GM23338 (cell line): Measurements from ENCODE around the gene EPG5. TPM values are rescaled to one million over a fixed set of nuclear protein-coding genes. Genes with fewer than 3 reads are reported as not detected.

Experiments
- ATAC-seq: fragments of 200-7000 bp; cut with Tn5 transposase; 3 replicates; pipeline ENCODE4 v1.9.1; 2020
- DNase-seq: peaks from one replicate; pipeline ENCODE4 v3.0.0-alpha.2; 2015; ENCODE audit warnings: low spot score
- H2AFZ ChIP-seq: fragments of 200-600 bp; sonication (generic); 2 replicates; pipeline ENCODE4 v1.8.0; 2016; ENCODE audit warnings: antibody characterized with exemption, mild to moderate bottlenecking, moderate library complexity
- H3F3A ChIP-seq: fragments of 200-600 bp; sonication (generic); replicated peaks from 2 replicates; pipeline ENCODE4 v1.8.0; 2017; ENCODE audit warnings: antibody characterized with exemption, mixed run types, low read depth
- H3K27ac ChIP-seq: fragments of 200-600 bp; sonication (generic); 2 replicates; pipeline ENCODE4 v1.6.1; 2016; ENCODE audit warnings: low read depth
- H3K27me3 ChIP-seq: fragments of 200-600 bp; sonication (generic); 2 replicates; pipeline ENCODE4 v1.8.0; 2016; ENCODE audit warnings: mild to moderate bottlenecking, mixed run types, moderate library complexity; ENCODE audit not compliant: insufficient read depth
- H3K36me3 ChIP-seq: fragments of 200-600 bp; sonication (generic); 2 replicates; pipeline ENCODE4 v1.8.0; 2016; ENCODE audit warnings: mild to moderate bottlenecking; ENCODE audit not compliant: insufficient read depth
- H3K4me1 ChIP-seq: fragments of 200-600 bp; sonication (generic); 2 replicates; pipeline ENCODE4 v1.8.0; 2016; ENCODE audit warnings: mild to moderate bottlenecking, moderate library complexity; ENCODE audit not compliant: insufficient read depth
- H3K4me2 ChIP-seq: fragments of 200-600 bp; sonication (generic); 2 replicates; pipeline ENCODE4 v1.7.1; 2017; ENCODE audit warnings: mixed run types
- H3K4me3 ChIP-seq: fragments of 200-600 bp; sonication (generic); 2 replicates; pipeline ENCODE4 v1.6.1; 2016; ENCODE audit warnings: mixed run types
- H3K79me2 ChIP-seq: fragments of 200-600 bp; sonication (generic); replicated peaks from 2 replicates; pipeline ENCODE4 v1.8.0; 2017; ENCODE audit warnings: mild to moderate bottlenecking; ENCODE audit not compliant: insufficient read depth
- H3K9me2 ChIP-seq: fragments of 200-600 bp; sonication (generic); 2 replicates; pipeline ENCODE4 v1.8.0; 2017; ENCODE audit not compliant: insufficient read depth
- H4K20me1 ChIP-seq: fragments of 200-600 bp; sonication (generic); replicated peaks from 2 replicates; pipeline ENCODE4 v1.8.0; 2017; ENCODE audit warnings: mild to moderate bottlenecking; ENCODE audit not compliant: insufficient read depth
- H3K27ac Mint-ChIP-seq: 2 replicates; pipeline ENCODE4 v1.8.0; 2020; ENCODE audit warnings: inconsistent platforms, mild to moderate bottlenecking, moderate library complexity, mixed read lengths
- H3K27me3 Mint-ChIP-seq: 3 replicates; pipeline ENCODE4 v1.8.0; 2022; ENCODE audit warnings: low read depth, mild to moderate bottlenecking, moderate library complexity, mixed read lengths, inconsistent platforms; ENCODE audit not compliant: insufficient read depth, poor library complexity
- H3K36me3 Mint-ChIP-seq: 3 replicates; pipeline ENCODE4 v1.8.0; 2021; ENCODE audit warnings: low read depth, mild to moderate bottlenecking, inconsistent platforms, moderate library complexity, mixed read lengths
- H3K4me1 Mint-ChIP-seq: 3 replicates; pipeline ENCODE4 v1.8.0; 2020; ENCODE audit warnings: mild to moderate bottlenecking, inconsistent platforms, mixed read lengths
- H3K4me3 Mint-ChIP-seq: 3 replicates; pipeline ENCODE4 v1.8.0; 2021; ENCODE audit warnings: moderate library complexity, mild to moderate bottlenecking, inconsistent platforms, mixed read lengths
- H3K9me3 Mint-ChIP-seq: 3 replicates; pipeline ENCODE4 v1.8.0; 2020; ENCODE audit warnings: moderate library complexity, mild to moderate bottlenecking, inconsistent platforms, mixed read lengths
- CREB1 ChIP-seq: fragments of 250-450 bp; sonication (Bioruptor Pico); IDR thresholded peaks from 2 replicates; pipeline ENCODE4 v1.5.0; 2020; ENCODE audit warnings: low read depth, mild to moderate bottlenecking, moderate library complexity
- EZH2 ChIP-seq: fragments of 200-600 bp; sonication (generic); IDR thresholded peaks from one replicate; pipeline ENCODE4 v1.8.0; 2017; ENCODE audit warnings: antibody characterized with exemption, mild to moderate bottlenecking, low read depth; ENCODE audit not compliant: unreplicated experiment
- EZH2phosphoT487 ChIP-seq: fragments of 200-600 bp; sonication (generic); IDR thresholded peaks from one replicate; pipeline ENCODE4 v1.8.1; 2018; ENCODE audit warnings: antibody characterized with exemption; ENCODE audit not compliant: unreplicated experiment
- JUNB ChIP-seq: IDR thresholded peaks from one replicate; pipeline ENCODE4 v1.6.1; 2016; ENCODE audit warnings: antibody characterized with exemption; ENCODE audit not compliant: unreplicated experiment
- POLR2AphosphoS5 ChIP-seq: IDR thresholded peaks from 2 replicates; pipeline ENCODE4 v1.6.1; 2016; ENCODE audit warnings: antibody characterized with exemption, low read depth
- STAT1 ChIP-seq: IDR thresholded peaks from one replicate; pipeline ENCODE4 v1.6.1; 2016; ENCODE audit warnings: antibody characterized with exemption; ENCODE audit not compliant: unreplicated experiment
- ZNF114 ChIP-seq: fragments of 250-450 bp; sonication (Bioruptor Pico); IDR thresholded peaks from 2 replicates; pipeline ENCODE4 v1.5.0; 2020; ENCODE audit warnings: mild to moderate bottlenecking, moderate library complexity
- ZNF331 ChIP-seq: fragments of 250-450 bp; sonication (Bioruptor Pico); IDR thresholded peaks from 2 replicates; pipeline ENCODE4 v1.5.0; 2020; ENCODE audit warnings: low read depth, mild to moderate bottlenecking, moderate library complexity
- polyA plus RNA-seq: library from polyadenylated mRNA; unstranded; fragments of >200 nt; fragmentation: Nextera tagmentation; extraction: Ambion mirVana; gene quantifications from 2 replicates; pipeline ENCODE4 v1.2.1, GENCODE V29; 2016
- total RNA-seq: library from RNA; depleted of rRNA; stranded (reverse); fragments of >200 nt; shearing (Covaris generic); gene quantifications from 2 replicates; pipeline ENCODE4 v1.2.3, GENCODE V29; 2014
- TF ChIP-seq, protein P1 (sequence below): IDR thresholded peaks from one replicate; pipeline ENCODE4 v1.6.1; 2018; ENCODE audit warnings: antibody characterized with exemption; ENCODE audit not compliant: unreplicated experiment
- TF ChIP-seq, protein P2 (sequence below), 2 experiments: fragments of 200-600 bp in 1 of 2; sonication (generic) in 1 of 2; conservative IDR thresholded peaks; 2 replicates each; pipeline versions ENCODE4 v1.5.1 to v1.6.1; 2016 to 2017; ENCODE audit warnings: antibody characterized with exemption in 2 of 2, low read depth in 2 of 2, mild to moderate bottlenecking in 2 of 2, moderate library complexity in 1 of 2

Gene EPG5
- total and polyA plus RNA-seq, 2 experiments from 2014 or later: 4.1 to 29.2 TPM

DNA sequence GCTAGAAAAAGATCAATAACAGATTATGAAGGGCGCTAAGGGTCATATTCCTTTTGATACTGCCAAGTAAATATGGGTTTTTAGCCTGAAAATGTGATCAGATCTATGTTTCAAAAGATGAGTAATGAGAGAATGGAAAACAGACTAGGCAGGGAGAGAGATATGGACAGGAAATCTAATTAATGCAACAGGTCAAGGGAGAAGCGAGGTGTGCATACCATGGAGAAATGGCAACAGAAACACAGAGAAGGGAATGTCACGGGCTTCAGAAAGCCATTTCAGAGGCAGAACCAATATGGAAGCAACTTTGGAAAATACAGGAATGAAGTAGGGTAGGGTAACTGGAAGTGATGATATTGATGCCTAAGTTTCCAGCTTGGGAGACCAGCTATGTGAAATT, 72.3 kb downstream of the EPG5 start (continued):
- TF ChIP-seq, protein P1, sequence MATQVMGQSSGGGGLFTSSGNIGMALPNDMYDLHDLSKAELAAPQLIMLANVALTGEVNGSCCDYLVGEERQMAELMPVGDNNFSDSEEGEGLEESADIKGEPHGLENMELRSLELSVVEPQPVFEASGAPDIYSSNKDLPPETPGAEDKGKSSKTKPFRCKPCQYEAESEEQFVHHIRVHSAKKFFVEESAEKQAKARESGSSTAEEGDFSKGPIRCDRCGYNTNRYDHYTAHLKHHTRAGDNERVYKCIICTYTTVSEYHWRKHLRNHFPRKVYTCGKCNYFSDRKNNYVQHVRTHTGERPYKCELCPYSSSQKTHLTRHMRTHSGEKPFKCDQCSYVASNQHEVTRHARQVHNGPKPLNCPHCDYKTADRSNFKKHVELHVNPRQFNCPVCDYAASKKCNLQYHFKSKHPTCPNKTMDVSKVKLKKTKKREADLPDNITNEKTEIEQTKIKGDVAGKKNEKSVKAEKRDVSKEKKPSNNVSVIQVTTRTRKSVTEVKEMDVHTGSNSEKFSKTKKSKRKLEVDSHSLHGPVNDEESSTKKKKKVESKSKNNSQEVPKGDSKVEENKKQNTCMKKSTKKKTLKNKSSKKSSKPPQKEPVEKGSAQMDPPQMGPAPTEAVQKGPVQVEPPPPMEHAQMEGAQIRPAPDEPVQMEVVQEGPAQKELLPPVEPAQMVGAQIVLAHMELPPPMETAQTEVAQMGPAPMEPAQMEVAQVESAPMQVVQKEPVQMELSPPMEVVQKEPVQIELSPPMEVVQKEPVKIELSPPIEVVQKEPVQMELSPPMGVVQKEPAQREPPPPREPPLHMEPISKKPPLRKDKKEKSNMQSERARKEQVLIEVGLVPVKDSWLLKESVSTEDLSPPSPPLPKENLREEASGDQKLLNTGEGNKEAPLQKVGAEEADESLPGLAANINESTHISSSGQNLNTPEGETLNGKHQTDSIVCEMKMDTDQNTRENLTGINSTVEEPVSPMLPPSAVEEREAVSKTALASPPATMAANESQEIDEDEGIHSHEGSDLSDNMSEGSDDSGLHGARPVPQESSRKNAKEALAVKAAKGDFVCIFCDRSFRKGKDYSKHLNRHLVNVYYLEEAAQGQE: no peak
- TF ChIP-seq CREB1 (CRISPR knock-in tag): no peak
- TF ChIP-seq EZH2phosphoT487: no peak
- TF ChIP-seq JUNB: no peak

DNA sequence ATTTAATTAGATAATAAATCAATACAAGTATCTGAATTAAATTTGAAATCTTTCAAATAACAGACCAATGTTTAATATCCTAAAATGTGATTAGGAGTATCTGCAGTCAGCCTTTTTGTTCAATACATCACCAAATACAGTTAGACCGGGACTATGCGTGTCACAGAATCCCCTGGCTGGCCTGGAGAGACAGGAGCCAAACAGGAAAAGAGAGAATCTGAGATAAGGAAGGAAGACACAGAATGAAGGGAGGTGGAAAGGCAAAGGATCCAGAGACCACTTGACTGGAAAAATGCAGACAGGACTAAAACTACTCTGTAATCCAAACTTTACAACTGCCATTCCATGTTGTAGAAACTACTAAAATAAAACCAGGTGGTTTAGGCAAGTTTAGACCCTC, 75.3 kb downstream of the EPG5 start:
- no peaks in the 10 kb centered on the region for H3K4me1 ChIP-seq
- H2AFZ ChIP-seq: no peak overlapping the region
- no peak overlapping the region for H3K4me3 ChIP-seq
- H3K79me2 ChIP-seq: no peaks in the 10 kb centered on the region
- no peaks in the 10 kb centered on the region for H3F3A ChIP-seq
- TF ChIP-seq, protein P1: no peak
- TF ChIP-seq EZH2 (no peak), JUNB (no peak), STAT1 (no peak), POLR2AphosphoS5 (no peak), ZNF114 (CRISPR knock-in tag) (no peak), ZNF331 (CRISPR knock-in tag) (no peak)
- TF ChIP-seq, protein P2, sequence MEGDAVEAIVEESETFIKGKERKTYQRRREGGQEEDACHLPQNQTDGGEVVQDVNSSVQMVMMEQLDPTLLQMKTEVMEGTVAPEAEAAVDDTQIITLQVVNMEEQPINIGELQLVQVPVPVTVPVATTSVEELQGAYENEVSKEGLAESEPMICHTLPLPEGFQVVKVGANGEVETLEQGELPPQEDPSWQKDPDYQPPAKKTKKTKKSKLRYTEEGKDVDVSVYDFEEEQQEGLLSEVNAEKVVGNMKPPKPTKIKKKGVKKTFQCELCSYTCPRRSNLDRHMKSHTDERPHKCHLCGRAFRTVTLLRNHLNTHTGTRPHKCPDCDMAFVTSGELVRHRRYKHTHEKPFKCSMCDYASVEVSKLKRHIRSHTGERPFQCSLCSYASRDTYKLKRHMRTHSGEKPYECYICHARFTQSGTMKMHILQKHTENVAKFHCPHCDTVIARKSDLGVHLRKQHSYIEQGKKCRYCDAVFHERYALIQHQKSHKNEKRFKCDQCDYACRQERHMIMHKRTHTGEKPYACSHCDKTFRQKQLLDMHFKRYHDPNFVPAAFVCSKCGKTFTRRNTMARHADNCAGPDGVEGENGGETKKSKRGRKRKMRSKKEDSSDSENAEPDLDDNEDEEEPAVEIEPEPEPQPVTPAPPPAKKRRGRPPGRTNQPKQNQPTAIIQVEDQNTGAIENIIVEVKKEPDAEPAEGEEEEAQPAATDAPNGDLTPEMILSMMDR (conservative IDR thresholded peaks at IDR 0.05; ENCODE audit: low read depth in 2 of 2): no peak
- no peak overlapping the region for H3K27ac Mint-ChIP-seq
- no peaks in the 10 kb centered on the region for H3K27me3 Mint-ChIP-seq
- DNase-seq (no peak), ATAC-seq (no peak)
- no peaks in the 10 kb centered on the region; the same call in 2 of the 3 replicates for H3K36me3 Mint-ChIP-seq
- H3K27me3 ChIP-seq: no peaks in the 10 kb centered on the region
- H4K20me1 ChIP-seq: no peaks in the 10 kb centered on the region
- H3K9me3 Mint-ChIP-seq: no peaks in the 10 kb centered on the region
- H3K36me3 ChIP-seq: peaks cover 7% of the 10 kb centered on the region; the same call in 1 of the 2 replicates
- H3K27ac ChIP-seq: no peak overlapping the region
- no peak overlapping the region for H3K4me2 ChIP-seq
- H3K4me3 Mint-ChIP-seq: no peak overlapping the region
- H3K4me1 Mint-ChIP-seq: no peaks in the 10 kb centered on the region
- H3K9me2 ChIP-seq: no peaks in the 10 kb centered on the region
